ENCODE data around the gene PNPLA8.
"Not testable (repeated sequence)": the region's sequence is repeated elsewhere in the genome, so short reads cannot be mapped to it uniquely, and the experiment has no call there.

PNPLA8 gene

GRCh38 chr7:108528183-108528712, 2.3 kb upstream of the PNPLA8 start:
- no peak for DNase-seq (ENCODE audit: low read depth)

GRCh38 chr7:108526768-108527017, 758 bp upstream of the PNPLA8 start:
- DNase-seq (ENCODE audit: low read depth): no peak

DNA sequence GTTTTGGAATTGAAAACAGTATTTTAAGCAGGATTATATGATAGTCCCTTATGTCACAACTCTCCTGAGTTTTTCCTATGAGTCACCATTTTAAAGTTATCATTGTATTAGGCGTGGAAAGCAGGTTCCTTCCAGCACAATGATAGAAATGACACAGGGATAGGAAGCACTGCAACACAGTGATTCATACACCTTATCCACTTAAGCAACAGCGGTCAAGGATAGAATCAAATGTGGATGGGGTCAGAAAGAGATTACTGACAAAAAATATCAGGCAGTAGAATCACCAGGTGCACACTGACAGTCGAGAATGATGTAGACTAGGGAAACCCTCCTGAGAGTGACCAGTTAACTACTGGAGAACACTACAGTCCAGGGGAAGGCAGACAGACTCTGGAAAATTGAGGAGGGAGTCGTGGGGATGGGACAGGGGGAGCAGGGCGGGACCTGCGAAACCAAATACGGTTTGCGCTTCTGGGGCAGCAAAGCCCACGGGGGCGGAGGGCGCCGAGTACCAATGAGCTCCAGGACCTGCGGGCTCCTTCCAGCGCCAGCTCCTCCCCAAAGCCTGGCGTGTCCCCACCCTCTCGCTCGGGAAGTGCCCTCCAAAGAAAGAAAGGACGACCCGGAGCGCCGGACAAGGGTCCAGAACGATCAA, 479 bp downstream of the PNPLA8 start:
- no peak for DNase-seq (ENCODE audit: low read depth)

DNA sequence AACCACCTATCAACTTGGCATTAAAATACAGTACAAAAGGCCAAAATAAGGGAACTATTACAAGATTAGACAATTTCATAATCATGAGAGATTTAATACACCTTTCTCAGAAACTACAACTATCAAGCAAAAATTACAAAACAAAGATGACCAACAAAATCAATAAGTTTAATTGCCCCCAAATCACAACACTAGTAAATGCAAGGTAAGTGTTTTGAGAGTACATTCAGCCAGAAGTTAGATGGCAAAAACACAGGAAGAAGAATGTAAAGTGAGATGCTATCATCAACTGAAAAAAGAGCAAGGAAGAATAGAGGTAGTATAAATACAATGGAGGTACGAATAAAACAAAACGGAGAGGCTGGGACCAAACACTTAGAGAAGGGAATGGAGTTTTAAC, 3.2 kb downstream of the PNPLA8 start:
- no peak for DNase-seq (ENCODE audit: low read depth)

DNA sequence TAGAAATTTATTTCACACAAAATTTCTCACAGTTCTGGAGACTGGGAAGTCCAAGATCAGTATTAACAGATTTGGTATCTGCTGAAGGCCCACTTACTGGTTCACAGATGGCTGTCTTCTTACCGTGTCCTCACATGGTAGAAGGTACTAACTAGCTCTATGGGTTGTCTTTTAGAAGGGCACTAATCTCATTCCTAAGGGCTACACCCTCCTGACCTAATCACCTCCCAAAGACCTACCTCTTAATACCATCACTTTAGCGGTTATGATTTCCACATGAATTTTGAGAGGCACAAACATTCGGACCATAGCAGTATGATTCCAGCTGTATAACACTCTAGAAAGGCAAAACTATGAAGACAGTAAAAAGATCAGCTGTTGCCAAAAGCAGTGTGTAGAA, 8.0 kb downstream of the PNPLA8 start:
- DNase-seq (ENCODE audit: low read depth): no peak

GRCh38 chr7:108515630-108516029, 10.3 kb downstream of the PNPLA8 start:
- DNase-seq (ENCODE audit: low read depth): no peak

- no peak for DNase-seq (ENCODE audit: low read depth)
These were observed 10.9 kb downstream of the PNPLA8 start for GRCh38 chr7:108515013-108515412.

GRCh38 chr7:108511939-108512338, 14.0 kb downstream of the PNPLA8 start:
- no peak for DNase-seq (ENCODE audit: low read depth)

- not testable (repeated sequence) for DNase-seq (ENCODE audit: low read depth)
These were observed 21.4 kb downstream of the PNPLA8 start for GRCh38 chr7:108504576-108504975.

GRCh38 chr7:108503112-108504026, 22.6 kb downstream of the PNPLA8 start:
- no peak for DNase-seq (ENCODE audit: low read depth)

- no peak for DNase-seq (ENCODE audit: low read depth)
These were observed 26.4 kb downstream of the PNPLA8 start for GRCh38 chr7:108499566-108499965.

DNA sequence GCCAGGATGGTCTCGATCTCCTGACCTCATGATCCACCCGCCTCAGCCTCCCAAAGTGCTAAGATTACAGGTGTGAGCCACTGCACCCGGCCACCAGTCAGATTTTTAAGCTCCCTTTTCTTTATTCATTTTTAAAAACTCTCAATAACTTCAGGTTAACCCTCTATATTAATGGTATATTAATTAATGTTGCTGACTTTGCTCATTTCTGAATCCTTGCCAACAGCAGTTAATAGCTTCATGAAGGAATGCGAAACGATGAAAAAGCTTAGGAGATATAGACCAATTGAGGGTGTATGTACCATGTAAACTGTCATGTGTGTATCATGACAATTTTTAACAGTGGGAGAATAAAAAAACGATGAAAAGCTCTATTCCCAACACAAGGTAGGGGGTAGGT, 27.5 kb downstream of the PNPLA8 start:
- no peak for DNase-seq (ENCODE audit: low read depth)

DNA sequence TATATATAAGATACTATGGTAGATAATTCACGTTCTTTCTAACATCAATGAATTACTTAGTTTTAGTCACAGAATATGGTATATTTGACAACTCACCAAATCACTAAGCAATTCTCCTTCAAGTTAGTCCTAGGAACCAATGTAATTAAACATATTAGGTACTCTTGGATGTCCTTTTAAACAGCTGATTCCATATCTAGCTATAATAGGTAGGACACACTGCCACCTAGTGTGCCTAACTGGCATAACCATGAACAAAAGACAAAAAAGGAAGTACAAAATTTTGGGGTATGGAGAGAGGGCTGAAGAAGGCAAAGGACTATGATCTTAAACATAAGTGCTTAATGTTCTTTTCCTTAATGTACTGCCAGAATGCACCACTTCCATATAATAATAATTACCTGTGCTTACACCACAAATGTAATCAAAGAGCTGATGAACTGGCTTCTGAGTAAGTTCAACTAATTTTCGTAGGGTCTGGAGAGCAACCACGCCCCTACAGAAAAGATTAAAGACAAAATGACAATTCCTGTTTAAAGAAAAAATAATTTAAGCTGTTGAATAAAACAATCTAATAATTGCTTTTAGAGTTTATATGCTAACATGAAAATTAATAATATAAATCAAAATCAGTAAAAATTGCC, 28.7 kb downstream of the PNPLA8 start:
- peak; percentile 36 for DNase-seq (ENCODE audit: low read depth)

GRCh38 chr7:108492742-108493141, 33.2 kb downstream of the PNPLA8 start:
- no peak for DNase-seq (ENCODE audit: low read depth)

- DNase-seq (ENCODE audit: low read depth): no peak
These were observed 37.0 kb downstream of the PNPLA8 start for GRCh38 chr7:108488768-108489538.

DNA sequence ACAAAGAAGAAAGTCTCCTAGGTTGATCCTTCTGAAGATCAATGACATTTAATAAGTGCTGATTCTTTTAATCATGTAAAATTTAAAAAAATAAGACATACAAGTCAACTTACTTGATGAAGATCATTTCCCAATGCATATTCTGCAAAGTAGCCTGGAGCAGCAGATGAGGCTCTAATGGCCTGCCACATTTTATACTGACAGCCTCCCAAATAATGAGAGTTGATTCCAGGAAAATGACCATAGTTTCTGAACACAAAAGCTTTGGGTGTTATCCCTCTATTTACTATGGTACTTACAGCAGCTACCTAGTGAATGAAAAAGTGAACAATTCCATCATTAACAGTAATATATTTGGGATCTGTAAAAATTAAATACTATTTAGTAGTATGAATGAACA, 38.3 kb downstream of the PNPLA8 start:
- no peak for DNase-seq (ENCODE audit: low read depth)

- no peak for DNase-seq (ENCODE audit: low read depth)
These were observed 39.5 kb downstream of the PNPLA8 start for GRCh38 chr7:108486291-108486966.

DNA sequence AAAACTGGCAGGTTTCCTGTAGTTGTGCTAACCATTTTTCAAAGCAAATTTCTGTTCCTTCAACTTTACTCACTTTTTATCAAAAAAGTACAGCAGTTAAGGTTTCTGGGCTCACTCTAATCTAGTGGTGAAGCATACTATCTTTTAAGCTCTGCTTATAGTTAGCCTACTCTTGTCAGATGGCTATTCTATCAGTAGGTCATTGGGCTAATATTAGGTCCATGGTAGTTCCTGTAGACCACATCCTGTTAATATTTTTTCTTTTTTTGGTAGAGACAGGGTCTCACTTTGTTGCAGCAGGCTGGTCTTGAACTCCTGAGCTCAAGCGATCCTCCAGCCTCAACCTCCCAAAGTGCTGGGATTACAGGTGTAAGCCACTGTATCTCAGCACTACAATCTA, 41.8 kb downstream of the PNPLA8 start:
- DNase-seq (ENCODE audit: low read depth): no peak

DNA sequence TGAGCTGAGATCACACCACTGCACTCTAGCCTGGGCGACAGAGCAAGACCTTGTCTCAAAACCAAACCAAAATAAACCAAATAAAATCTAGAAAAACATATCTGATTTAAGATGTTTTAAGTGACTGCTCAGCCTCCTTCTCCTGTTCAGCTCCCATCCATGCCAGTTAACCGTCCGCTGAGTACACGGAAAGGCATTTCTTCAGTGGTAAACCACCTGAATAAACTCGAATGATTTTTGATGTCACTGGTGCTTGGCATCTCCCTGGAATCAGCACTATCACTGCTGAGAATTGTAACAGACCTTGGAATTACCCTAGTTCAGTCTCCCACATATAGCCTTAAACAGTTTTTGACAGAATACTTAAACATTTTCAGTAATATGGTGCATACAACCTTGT, 45.6 kb downstream of the PNPLA8 start:
- no peak for DNase-seq (ENCODE audit: low read depth)

GRCh38 chr7:108479751-108480150, 46.2 kb downstream of the PNPLA8 start:
- DNase-seq (ENCODE audit: low read depth): no peak

GRCh38 chr7:108479118-108479517, 46.8 kb downstream of the PNPLA8 start:
- no peak for DNase-seq (ENCODE audit: low read depth)

DNA sequence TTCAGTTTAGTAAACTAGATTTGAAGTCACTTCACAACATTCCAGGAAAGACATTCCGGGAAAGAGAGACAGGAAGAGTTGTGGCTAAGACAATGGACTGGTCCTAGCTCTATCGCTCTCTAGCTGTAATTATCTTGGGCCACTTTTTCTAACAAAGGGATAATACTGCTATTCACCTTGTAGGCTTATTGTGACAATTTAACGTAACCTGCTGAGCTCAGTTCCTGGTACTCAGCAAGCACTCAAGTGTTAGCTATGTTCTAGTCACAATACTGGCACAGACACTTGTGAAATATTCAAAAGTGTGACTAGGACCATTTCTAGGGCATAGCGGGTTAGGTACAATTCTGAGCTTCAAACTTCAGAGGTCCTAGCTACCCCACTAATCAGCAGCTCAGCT, 57.7 kb downstream of the PNPLA8 start:
- no peak for DNase-seq (ENCODE audit: low read depth)
